PC-9 (cell line): ENCODE data around the gene TBX3. TPM values are rescaled to one million over a fixed set of nuclear protein-coding genes. Genes with fewer than 3 reads are reported as not detected.

Experiments used
- BruUV-seq: library from RNA; stranded (reverse); fragments of 400-500 nt; replicated peaks from 2 replicates; lab custom pipeline; 2021; lab: Mats Ljungman, UMichigan
- CTCF ChIA-PET: fragments of 300-600 bp; sonication (Branson Sonifier 250); formaldehyde crosslinking; loops from one replicate; lab custom pipeline; 2022; ENCODE audit warnings: antibody characterized with exemption; lab: Charles Lee
- POLR2A ChIA-PET: fragments of 300-600 bp; sonication (Branson Sonifier 250); formaldehyde crosslinking; loops from one replicate; lab custom pipeline; 2022; ENCODE audit warnings: antibody characterized with exemption; ENCODE audit not compliant: unreplicated experiment; lab: Charles Lee
- DNase-seq, 2 experiments: peaks; one replicate each; pipeline versions ENCODE4 v3.0.0 to v3.0.0-alpha.2; 2015 to 2022; ENCODE audit warnings: mixed read lengths in 1 of 2
- H2AFZ ChIP-seq: fragments of 200-600 bp; sonication (generic); 2 replicates; pipeline ENCODE4 v1.8.1; 2017; ENCODE audit warnings: antibody characterized with exemption
- H3F3A ChIP-seq: fragments of 200-600 bp; sonication (generic); 2 replicates; pipeline ENCODE4 v1.8.1; 2017; ENCODE audit warnings: antibody characterized with exemption, mild to moderate bottlenecking, low read depth; ENCODE audit not compliant: insufficient read depth
- H3K27ac ChIP-seq: fragments of 200-600 bp; sonication (generic); 2 replicates; pipeline ENCODE4 v1.6.1; 2016; ENCODE audit warnings: mixed run types
- H3K27me3 ChIP-seq: fragments of 200-600 bp; sonication (generic); 2 replicates; pipeline ENCODE4 v1.6.1; 2016; ENCODE audit warnings: low read depth, mixed run types; ENCODE audit not compliant: insufficient read depth
- H3K36me3 ChIP-seq: fragments of 200-600 bp; sonication (generic); 2 replicates; pipeline ENCODE4 v1.6.1; 2016; ENCODE audit warnings: low read depth, mixed run types
- H3K4me1 ChIP-seq: fragments of 200-600 bp; sonication (generic); replicated peaks from 2 replicates; pipeline ENCODE4 v1.6.1; 2016; ENCODE audit warnings: mixed run types; ENCODE audit not compliant: insufficient read depth
- H3K4me2 ChIP-seq: fragments of 200-600 bp; sonication (generic); 2 replicates; pipeline ENCODE4 v1.6.1; 2017; ENCODE audit warnings: mixed run types
- H3K4me3 ChIP-seq: fragments of 200-600 bp; sonication (generic); 2 replicates; pipeline ENCODE4 v1.6.1; 2016; ENCODE audit warnings: mixed run types
- H3K79me2 ChIP-seq: fragments of 200-600 bp; sonication (generic); 2 replicates; pipeline ENCODE4 v1.6.1; 2017; ENCODE audit warnings: low read depth, mixed run types
- H3K9me2 ChIP-seq: fragments of 200-600 bp; sonication (generic); 2 replicates; pipeline ENCODE4 v1.8.1; 2017; ENCODE audit warnings: mild to moderate bottlenecking; ENCODE audit not compliant: insufficient read depth
- H3K9me3 ChIP-seq: fragments of 200-600 bp; sonication (generic); 2 replicates; pipeline ENCODE4 v1.8.1; 2016; ENCODE audit warnings: low read depth; ENCODE audit not compliant: insufficient read depth
- H4K20me1 ChIP-seq: fragments of 200-600 bp; sonication (generic); 2 replicates; pipeline ENCODE4 v1.8.1; 2017; ENCODE audit not compliant: insufficient read depth
- EZH2 ChIP-seq: fragments of 200-600 bp; sonication (generic); IDR thresholded peaks from 2 replicates; pipeline ENCODE4 v1.8.0; 2017; ENCODE audit warnings: antibody characterized with exemption, low read depth
- intact Hi-C: fragments of 100-400 bp; cut with micrococcal nuclease; formaldehyde crosslinking; loops from one replicate; pipeline ENCODE4 v1.10.0; 2022; ENCODE audit not compliant: unreplicated experiment
- total RNA-seq: library from RNA; stranded (reverse); gene quantifications from 2 replicates; pipeline ENCODE4 v1.2.3, GENCODE V29; 2021
- TF ChIP-seq, protein P1 (sequence below): fragments of 200-600 bp; sonication (generic); conservative IDR thresholded peaks from 2 replicates; pipeline ENCODE4 v1.6.1; 2017; ENCODE audit warnings: mixed run types, antibody characterized with exemption, mild to moderate bottlenecking, moderate library complexity

Gene TBX3
- total RNA-seq, 1 experiment from 2014 or later = not detected

GRCh38 chr12:114667669-114668150, 16.3 kb downstream of the TBX3 start:
- Histone ChIP-seq H3K4me1 (no peaks in the 10 kb centered on the region), H3K27ac (no peak overlapping the region), H3K79me2 (no peaks in the 10 kb centered on the region), H3K9me3 (no peaks in the 10 kb centered on the region), H3K4me2 (peak overlapping the region; percentile 58), H3K36me3 (no peaks in the 10 kb centered on the region), H3K4me3 (peak overlapping the region; percentile 38; the same call in 1 of the 2 replicates), H3K27me3 (peaks cover 15% of the 10 kb centered on the region; the same call in 1 of the 2 replicates), H3K9me2 (no peaks in the 10 kb centered on the region), H3F3A (no peaks in the 10 kb centered on the region), H2AFZ (no peak overlapping the region), H4K20me1 (no peaks in the 10 kb centered on the region)
- intact Hi-C loops = no loop called here
- CTCF ChIA-PET = no interaction called here
- no peak for DNase-seq
- no TSS peak for BruUV-seq
- TF ChIP-seq, protein P1, sequence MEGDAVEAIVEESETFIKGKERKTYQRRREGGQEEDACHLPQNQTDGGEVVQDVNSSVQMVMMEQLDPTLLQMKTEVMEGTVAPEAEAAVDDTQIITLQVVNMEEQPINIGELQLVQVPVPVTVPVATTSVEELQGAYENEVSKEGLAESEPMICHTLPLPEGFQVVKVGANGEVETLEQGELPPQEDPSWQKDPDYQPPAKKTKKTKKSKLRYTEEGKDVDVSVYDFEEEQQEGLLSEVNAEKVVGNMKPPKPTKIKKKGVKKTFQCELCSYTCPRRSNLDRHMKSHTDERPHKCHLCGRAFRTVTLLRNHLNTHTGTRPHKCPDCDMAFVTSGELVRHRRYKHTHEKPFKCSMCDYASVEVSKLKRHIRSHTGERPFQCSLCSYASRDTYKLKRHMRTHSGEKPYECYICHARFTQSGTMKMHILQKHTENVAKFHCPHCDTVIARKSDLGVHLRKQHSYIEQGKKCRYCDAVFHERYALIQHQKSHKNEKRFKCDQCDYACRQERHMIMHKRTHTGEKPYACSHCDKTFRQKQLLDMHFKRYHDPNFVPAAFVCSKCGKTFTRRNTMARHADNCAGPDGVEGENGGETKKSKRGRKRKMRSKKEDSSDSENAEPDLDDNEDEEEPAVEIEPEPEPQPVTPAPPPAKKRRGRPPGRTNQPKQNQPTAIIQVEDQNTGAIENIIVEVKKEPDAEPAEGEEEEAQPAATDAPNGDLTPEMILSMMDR = no peak
- TF ChIP-seq EZH2 = no peak
- POLR2A ChIA-PET = no interaction called here

- Histone ChIP-seq H3K9me3 (no peaks in the 10 kb centered on the region), H3K4me2 (no peak overlapping the region), H3K9me2 (no peaks in the 10 kb centered on the region), H3K4me1 (no peaks in the 10 kb centered on the region), H2AFZ (no peak overlapping the region), H4K20me1 (no peaks in the 10 kb centered on the region), H3K27ac (no peak overlapping the region), H3K4me3 (no peak overlapping the region), H3F3A (no peaks in the 10 kb centered on the region), H3K79me2 (no peaks in the 10 kb centered on the region), H3K27me3 (peaks cover 11% of the 10 kb centered on the region; the same call in 1 of the 2 replicates), H3K36me3 (no peaks in the 10 kb centered on the region)
- BruUV-seq = no TSS peak
- TF ChIP-seq EZH2 = no peak
- TF ChIP-seq, protein P1 = no peak
- intact Hi-C loops = no loop called here
- CTCF ChIA-PET = no interaction called here
- POLR2A ChIA-PET = no interaction called here
- no peak for DNase-seq
Measured at GRCh38 chr12:114666746-114667668, 17.0 kb downstream of the TBX3 start.

DNA sequence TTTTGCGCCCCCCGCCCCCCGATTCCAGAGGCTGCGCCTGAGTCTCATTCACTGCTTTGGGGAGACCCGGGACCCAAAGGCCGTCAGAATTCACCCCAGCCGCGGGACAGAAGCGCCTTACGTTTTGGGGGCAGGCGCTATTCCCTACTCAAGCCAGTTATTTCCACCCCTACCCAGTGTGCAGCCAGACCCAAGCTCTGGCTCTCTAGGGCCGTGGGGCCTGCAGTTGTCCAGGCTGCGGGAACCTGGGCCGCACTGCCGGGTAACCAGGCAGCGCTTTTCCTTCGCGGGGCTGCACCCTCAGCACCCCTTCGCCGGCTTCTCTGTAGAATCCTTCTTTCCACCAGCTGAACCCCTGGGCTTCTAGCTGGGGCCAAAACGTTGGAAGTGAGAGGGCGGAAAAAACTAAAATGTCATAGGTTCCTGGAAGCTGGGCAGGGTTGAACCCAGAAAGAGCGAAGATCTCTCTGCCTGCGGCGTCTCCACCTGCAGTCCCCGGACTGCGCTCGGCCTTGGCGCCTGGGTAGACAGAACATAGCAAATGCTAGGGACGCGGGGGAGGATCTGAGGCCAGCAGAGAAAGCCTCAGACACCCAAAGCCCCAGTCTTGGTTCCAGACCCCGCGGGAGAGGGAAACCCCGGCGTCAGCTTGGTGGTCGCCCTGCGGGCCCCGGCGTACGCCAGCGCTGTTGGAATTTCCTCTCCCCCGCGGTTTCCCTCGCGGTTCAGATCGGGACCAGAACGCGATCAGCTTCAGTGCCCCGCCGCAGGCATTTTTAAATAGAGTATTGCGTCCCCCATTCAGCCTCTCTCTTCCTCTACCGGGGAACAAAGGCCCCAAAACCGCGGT, 18.3 kb downstream of the TBX3 start:
- no peak overlapping the region for H3K4me2 ChIP-seq
- no peaks in the 10 kb centered on the region for H3F3A ChIP-seq
- H2AFZ ChIP-seq = no peak overlapping the region
- DNase-seq = no peak
- no peaks in the 10 kb centered on the region for H4K20me1 ChIP-seq
- no peak overlapping the region for H3K27ac ChIP-seq
- no peak overlapping the region for H3K4me3 ChIP-seq
- H3K36me3 ChIP-seq = no peaks in the 10 kb centered on the region
- no peaks in the 10 kb centered on the region for H3K79me2 ChIP-seq
- H3K27me3 ChIP-seq = peaks cover 6% of the 10 kb centered on the region; the same call in 1 of the 2 replicates
- H3K4me1 ChIP-seq = no peaks in the 10 kb centered on the region
- H3K9me3 ChIP-seq = no peaks in the 10 kb centered on the region
- BruUV-seq = no TSS peak
- TF ChIP-seq EZH2 = no peak
- TF ChIP-seq, protein P1 = no peak
- intact Hi-C loops = no loop called here
- ChIA-PET POLR2A (no interaction called here), CTCF (no interaction called here)
- H3K9me2 ChIP-seq = no peaks in the 10 kb centered on the region
